ENCODE results near the gene PABPC3.

- TF ChIP-seq CTCF (conservative IDR thresholded peaks at IDR 0.05; ENCODE audit: low read length), result no peak
- no peak for TF ChIP-seq EZH2phosphoT487 (IDR thresholded peaks at IDR 0.05; ENCODE audit: borderline replicate concordance)
Measured at GRCh38 chr13:25110956-25111584, 15.1 kb downstream of the PABPC3 start.
